HG02588 (cell line): ENCODE results near the gene B4GAT1.
"Not testable (repeated sequence)": the region's sequence is repeated elsewhere in the genome, so short reads cannot be mapped to it uniquely, and the experiment has no call there.

Experiments
- ATAC-seq: cut with Tn5 transposase; IDR thresholded peaks from one replicate; pipeline ENCODE4 v1.9.1; 2021; ENCODE audit warnings: mild to moderate bottlenecking, moderate library complexity; ENCODE audit not compliant: unreplicated experiment

The B4GAT1 gene

GRCh38 chr11:66326261-66327111 lies 20.9 kb downstream of the B4GAT1 start:
- no peak for ATAC-seq

GRCh38 chr11:66325263-66325671 lies 22.2 kb downstream of the B4GAT1 start:
- ATAC-seq, result no peak

GRCh38 chr11:66324664-66325063 lies 22.8 kb downstream of the B4GAT1 start:
- ATAC-seq, result no peak

GRCh38 chr11:66323684-66324083 lies 23.7 kb downstream of the B4GAT1 start:
- no peak for ATAC-seq

GRCh38 chr11:66322732-66323427 lies 24.5 kb downstream of the B4GAT1 start:
- ATAC-seq, result no peak

GRCh38 chr11:66321606-66322005 lies 25.8 kb downstream of the B4GAT1 start:
- ATAC-seq, result no peak

GRCh38 chr11:66320748-66321147 lies 26.7 kb downstream of the B4GAT1 start:
- ATAC-seq, result not testable (repeated sequence)

- not testable (repeated sequence) for ATAC-seq
Measured at GRCh38 chr11:66320289-66320688, 27.1 kb downstream of the B4GAT1 start.

GRCh38 chr11:66318600-66318970 lies 28.8 kb downstream of the B4GAT1 start:
- ATAC-seq, result no peak

GRCh38 chr11:66317723-66318599 lies 29.5 kb downstream of the B4GAT1 start:
- ATAC-seq, result no peak

GRCh38 chr11:66317322-66317722 lies 30.1 kb downstream of the B4GAT1 start:
- ATAC-seq, result no peak

- ATAC-seq, result no peak
Measured at GRCh38 chr11:66316849-66317251, 30.6 kb downstream of the B4GAT1 start, which contains the start of gene CD248. Gene CD248, minus strand, starts transcription at chr11:66317044. Its CDS starts 17 bp downstream, at chr11:66317027.

GRCh38 chr11:66315921-66316811 lies 31.3 kb downstream of the B4GAT1 start:
- no peak for ATAC-seq

- ATAC-seq, result no peak
Measured at GRCh38 chr11:66315498-66315885, 31.9 kb downstream of the B4GAT1 start.

GRCh38 chr11:66314561-66315497 lies 32.6 kb downstream of the B4GAT1 start:
- ATAC-seq, result no peak

- ATAC-seq, result no peak
Measured at GRCh38 chr11:66314186-66314501, 33.3 kb downstream of the B4GAT1 start.

GRCh38 chr11:66313321-66314185 lies 33.9 kb downstream of the B4GAT1 start:
- no peak for ATAC-seq
